Panc1 (cell line): ENCODE results near the gene INSYN1. TPM values are rescaled to one million over a fixed set of nuclear protein-coding genes. Genes with fewer than 3 reads are reported as not detected.
A peak's percentile ranks its signal among the peaks of the same experiment; 100 is the strongest.

ENCODE experiments used
- ATAC-seq: fragments of 200-7000 bp; cut with Tn5 transposase; 2 replicates; pipeline ENCODE4 v1.9.1; 2020; ENCODE audit warnings: mild to moderate bottlenecking, moderate library complexity
- BruUV-seq: library from RNA; stranded (reverse); fragments of 400-500 nt; replicated peaks from 2 replicates; lab custom pipeline; 2021; lab: Mats Ljungman, UMichigan
- CTCF ChIA-PET: fragments of 300-600 bp; sonication (Branson Sonifier 250); formaldehyde crosslinking; loops from one replicate; lab custom pipeline; 2022; ENCODE audit warnings: antibody characterized with exemption; lab: Charles Lee
- POLR2A ChIA-PET: fragments of 300-600 bp; sonication (Branson Sonifier 250); formaldehyde crosslinking; loops from one replicate; lab custom pipeline; 2022; ENCODE audit warnings: antibody characterized with exemption; lab: Charles Lee
- DNase-seq: peaks from one replicate; pipeline ENCODE4 v3.0.0-alpha.2; 2010; ENCODE audit warnings: low read depth, low spot score
- H3K27ac ChIP-seq: 2 replicates; pipeline ENCODE4 v1.5.1; 2011; ENCODE audit warnings: mild to moderate bottlenecking, low read length, inconsistent platforms
- H3K27me3 ChIP-seq: fragments of 200-500 bp; sonication (Bioruptor generic); 2 replicates; pipeline ENCODE4 v1.6.0; 2014; ENCODE audit warnings: low read length, inconsistent platforms; ENCODE audit not compliant: control insufficient read depth, insufficient read depth
- H3K36me3 ChIP-seq: fragments of 200-500 bp; sonication (Bioruptor generic); 2 replicates; pipeline ENCODE4 v1.5.1; 2014; ENCODE audit warnings: inconsistent platforms, mild to moderate bottlenecking, low read length, moderate library complexity; ENCODE audit not compliant: control insufficient read depth, insufficient read depth
- H3K4me1 ChIP-seq: 2 replicates; pipeline ENCODE4 v1.5.1; 2011; ENCODE audit warnings: inconsistent platforms, mild to moderate bottlenecking, low read length, moderate library complexity; ENCODE audit not compliant: control insufficient read depth, insufficient read depth
- H3K4me3 ChIP-seq, 2 experiments: 2 replicates each; pipeline ENCODE4 v1.5.1; 2011 to 2012; ENCODE audit warnings: low read depth in 2 of 2, low read length in 2 of 2, mild to moderate bottlenecking in 2 of 2, inconsistent platforms in 1 of 2, moderate library complexity in 1 of 2
- H3K9me3 ChIP-seq: fragments of 200-500 bp; sonication (Bioruptor generic); 2 replicates; pipeline ENCODE4 v1.5.1; 2014; ENCODE audit warnings: low read depth, mild to moderate bottlenecking, inconsistent platforms, low read length, moderate library complexity; ENCODE audit not compliant: control insufficient read depth, insufficient read depth
- CTCF ChIP-seq: fragments of 450-650 bp; IDR thresholded peaks from 2 replicates; pipeline ENCODE4 v1.5.1; 2017; ENCODE audit warnings: mild to moderate bottlenecking
- in situ Hi-C: cut with HindIII; loops from 2 replicates; pipeline ENCODE4 v1.10.0; 2016; ENCODE audit warnings: low sequenced_read_pairs, low pct_unique_long_range_greater_than_20kb
- intact Hi-C: fragments of 100-400 bp; cut with micrococcal nuclease; formaldehyde crosslinking; loops from one replicate; pipeline ENCODE4 v1.10.0; 2022; ENCODE audit not compliant: unreplicated experiment
- total RNA-seq: library from RNA; stranded (reverse); gene quantifications from one replicate; pipeline ENCODE4 v1.2.1, GENCODE V29; 2021; ENCODE audit not compliant: unreplicated experiment

Gene INSYN1
- total RNA-seq, 1 experiment from 2014 or later: 2.6 TPM

DNA sequence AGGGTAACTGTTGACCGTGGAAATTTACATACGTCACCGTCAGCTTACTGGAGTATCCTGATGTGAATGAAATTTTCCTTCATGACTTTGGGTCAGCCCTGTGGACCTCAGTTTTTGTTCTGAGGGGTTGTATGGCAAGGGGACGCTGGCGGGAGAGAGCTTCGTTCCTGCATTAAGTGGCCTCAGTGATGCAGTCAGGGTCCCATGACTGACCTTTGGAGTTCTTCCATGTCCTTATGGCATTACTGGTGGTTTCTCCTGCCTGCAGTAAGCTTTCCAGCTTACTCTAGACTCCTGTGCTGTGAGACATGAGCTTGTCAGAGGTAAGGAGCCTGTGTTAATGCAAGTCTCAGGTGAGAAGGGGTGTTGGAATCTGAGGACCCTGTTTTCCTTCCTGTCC is 67.2 kb downstream of the INSYN1 start:
- Histone ChIP-seq H3K4me1 (peaks cover 19% of the 10 kb centered on the region), H3K4me3 (peak overlapping the region; percentile 78 to 87; a peak in 3 of 4 replicates), H3K27me3 (no peaks in the 10 kb centered on the region), H3K27ac (no peak overlapping the region), H3K36me3 (no peaks in the 10 kb centered on the region), H3K9me3 (no peaks in the 10 kb centered on the region)
- POLR2A ChIA-PET: interaction anchor here (0.6 kb wide), 1 partner anchor 20 kb away, joined by 17 read pairs; no protein-coding TSS in a partner anchor
- ATAC-seq (no peak), DNase-seq (no peak)
- no peak for TF ChIP-seq CTCF
- in situ Hi-C loops: no loop called here
- no TSS peak for BruUV-seq
- CTCF ChIA-PET: interaction anchor here (0.9 to 1.6 kb wide), 3 partner anchors 12 to 50 kb away, joined by 3 to 6 read pairs (median 3); no protein-coding TSS in a partner anchor
- intact Hi-C loops: no loop called here

Other genes starting within 250 kb of the INSYN1 start
- 151 TPM for gene NPTN, start 120.0 kb downstream of the INSYN1 start, total RNA-seq
- gene CD276, start 69.0 kb downstream of the INSYN1 start, total RNA-seq: 99.1 TPM
- not detected for gene TBC1D21, start 120.2 kb upstream of the INSYN1 start, total RNA-seq
- gene LOXL1, start 173.1 kb upstream of the INSYN1 start, total RNA-seq: 18.6 TPM
- 6.9 TPM for gene STOML1, start 238.9 kb upstream of the INSYN1 start, total RNA-seq
- 52.2 TPM for gene PML, start 241.4 kb upstream of the INSYN1 start, total RNA-seq